Suprapubic skin (tissue), 4 donors: Measurements from ENCODE around the gene EPS15.

ENCODE experiments used
- CTCF ChIP-seq, 2 donors: fragments of 200-600 bp in 1 of 2; fragments of 450-650 bp in 1 of 2; sonication (generic) in 1 of 2; IDR thresholded peaks; one replicate each; pipeline ENCODE4 v1.5.1; 2016 to 2019; ENCODE audit warnings: antibody characterized with exemption in 2 of 2, mild to moderate bottlenecking in 1 of 2, moderate library complexity in 1 of 2
- EP300 ChIP-seq: sonication (generic); formaldehyde crosslinking; IDR thresholded peaks from one replicate; pipeline ENCODE4 v1.6.1; 2017; ENCODE audit warnings: antibody characterized with exemption
- POLR2A ChIP-seq, 2 donors: fragments of 450-650 bp; IDR thresholded peaks; one replicate each; pipeline ENCODE4 v1.6.1; 2017; ENCODE audit warnings: antibody characterized with exemption in 2 of 2, mild to moderate bottlenecking in 2 of 2, moderate library complexity in 2 of 2
- POLR2AphosphoS5 ChIP-seq, 3 donors: sonication (generic); formaldehyde crosslinking; IDR thresholded peaks; one replicate each; pipeline ENCODE4 v1.6.1; 2017; ENCODE audit warnings: antibody characterized with exemption in 3 of 3

DNA sequence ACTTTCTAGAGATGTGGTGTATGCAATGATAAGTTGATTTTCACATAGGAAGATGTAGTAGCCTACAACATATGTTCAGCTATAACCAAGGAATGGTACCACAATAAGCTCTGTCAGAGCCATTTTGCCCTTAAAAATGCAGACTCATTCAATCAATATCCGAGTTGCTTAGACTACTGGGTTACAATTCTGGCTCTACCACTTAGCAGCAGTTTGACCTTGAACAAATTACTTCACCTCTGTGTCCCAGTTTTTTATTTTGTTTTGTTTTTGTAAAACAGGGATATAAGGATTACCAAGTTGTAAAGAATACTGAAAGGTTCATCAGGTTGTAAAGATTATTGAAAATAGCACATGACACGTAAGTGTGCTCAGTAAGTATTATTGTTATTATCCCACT lies 9.3 kb downstream of the EPS15 start:
- no peak for TF ChIP-seq CTCF (IDR thresholded peaks at IDR 0.05)
- no peak for TF ChIP-seq EP300
- TF ChIP-seq POLR2AphosphoS5 (IDR thresholded peaks at IDR 0.05): no peak
- TF ChIP-seq POLR2A (IDR thresholded peaks at IDR 0.05): no peak
